ENCODE data around the gene BCAS3.
"Not testable (repeated sequence)": the region's sequence is repeated elsewhere in the genome, so short reads cannot be mapped to it uniquely, and the experiment has no call there.

The BCAS3 gene

DNA sequence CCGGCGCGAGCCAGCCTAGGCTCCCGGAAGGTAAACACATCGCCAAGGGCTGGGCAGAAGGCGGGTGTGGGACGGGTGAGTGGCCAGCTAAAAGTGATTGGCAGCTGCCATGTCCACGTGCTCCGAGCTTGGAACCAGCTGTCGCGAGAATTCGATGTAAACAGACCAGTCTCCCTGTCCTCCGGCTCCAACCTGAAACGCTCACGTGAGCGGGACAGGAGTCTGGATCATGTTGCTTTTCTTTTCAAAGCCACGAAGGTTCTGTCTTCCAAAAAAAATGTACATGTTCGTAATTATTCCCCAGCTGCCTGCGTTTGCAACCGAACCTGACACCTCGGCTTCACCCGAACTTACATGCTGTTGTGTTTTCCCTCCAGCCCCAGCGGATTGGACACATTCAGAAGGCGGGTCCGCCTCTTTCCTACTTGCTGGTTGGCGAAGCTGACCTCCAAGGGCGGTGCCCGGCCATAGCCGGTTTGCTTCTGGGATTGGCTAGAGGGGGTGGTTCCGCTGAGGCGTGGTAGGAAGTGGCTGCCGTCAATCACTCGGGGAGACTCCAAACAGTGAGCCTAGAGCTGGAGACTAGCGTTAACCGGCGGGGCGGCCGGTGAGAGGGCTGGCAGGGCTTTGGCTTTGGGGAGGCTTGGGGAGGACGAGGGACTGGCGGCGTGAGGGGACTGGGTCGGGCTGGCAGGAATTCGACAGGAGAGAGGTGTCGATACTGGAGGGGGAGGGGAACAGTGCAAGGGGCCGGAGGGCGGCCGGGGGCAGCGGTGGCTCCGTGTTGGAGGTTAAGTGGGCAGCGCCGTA, at the start of gene BCAS3:
Gene BCAS3, plus strand, starts transcription at position 544 of the 810 bp plus-strand sequence.
- peak; percentile 97 for DNase-seq

DNA sequence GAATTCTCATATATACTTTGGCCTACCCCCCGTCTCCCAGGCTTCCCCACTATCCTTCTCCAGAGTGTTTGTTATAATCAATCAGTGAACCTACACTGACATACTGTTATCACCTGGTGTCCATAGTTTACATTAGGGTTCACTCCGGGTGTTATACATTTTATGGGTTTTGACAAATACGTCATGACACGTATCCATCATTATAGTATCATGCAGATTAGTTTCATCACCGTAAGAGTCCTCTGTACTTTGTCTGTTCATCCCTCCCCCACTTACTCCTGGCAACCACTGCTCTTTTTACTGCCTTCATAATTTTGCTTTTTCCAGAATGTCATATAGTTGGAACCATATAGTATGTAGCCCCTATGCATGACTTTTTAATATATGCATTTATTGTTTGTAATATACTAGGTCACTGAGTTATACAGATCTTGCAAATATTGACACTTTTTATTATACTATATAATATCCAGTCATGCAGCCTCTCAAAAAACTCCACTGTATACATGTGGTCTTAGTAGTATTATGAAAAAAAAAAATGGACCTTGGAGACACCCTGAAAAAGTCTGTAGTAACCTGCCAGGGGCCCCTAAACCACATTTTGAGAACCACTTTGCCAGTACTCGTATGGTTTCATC, 49.3 kb upstream of the BCAS3 start:
- no peak for DNase-seq

DNA sequence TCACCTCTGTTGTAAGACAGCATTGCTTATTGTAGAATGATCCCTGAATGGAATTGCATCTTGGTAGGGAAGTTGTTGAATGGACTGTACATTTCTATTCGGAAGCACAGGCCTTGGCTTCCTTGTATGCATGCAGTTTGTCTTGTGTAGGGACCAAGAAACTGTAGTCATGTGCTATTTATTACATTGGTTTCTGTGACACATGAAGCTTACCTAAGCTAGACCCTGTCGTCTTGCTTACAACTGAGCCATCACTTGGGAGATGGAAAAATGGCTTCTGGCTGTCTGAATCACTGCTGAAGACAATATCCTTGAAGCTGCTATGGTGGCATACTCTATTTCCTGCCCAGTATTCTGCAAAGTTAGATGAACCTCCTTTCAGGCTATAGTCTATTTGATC, 48.5 kb upstream of the BCAS3 start:
- DNase-seq = no peak

DNA sequence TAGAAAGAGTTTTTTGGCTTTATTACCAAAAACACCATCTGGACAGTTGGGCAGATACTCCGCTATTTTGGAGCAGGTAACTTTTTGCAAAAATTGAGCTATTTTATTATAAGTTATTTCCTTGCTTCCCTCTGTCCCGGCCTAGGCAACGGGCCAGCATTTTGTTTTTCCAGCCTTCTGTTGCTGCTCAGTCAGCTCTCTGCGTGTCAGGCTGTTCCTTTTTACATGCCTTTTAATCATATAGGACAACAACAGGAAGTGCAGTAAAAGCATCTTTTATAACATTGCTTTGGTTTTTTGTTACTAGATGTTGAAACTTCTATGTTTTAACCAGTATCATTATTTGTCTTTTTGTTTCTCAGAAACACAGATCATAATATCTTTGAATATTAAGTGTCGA, 47.3 kb upstream of the BCAS3 start:
- no peak for DNase-seq

DNA sequence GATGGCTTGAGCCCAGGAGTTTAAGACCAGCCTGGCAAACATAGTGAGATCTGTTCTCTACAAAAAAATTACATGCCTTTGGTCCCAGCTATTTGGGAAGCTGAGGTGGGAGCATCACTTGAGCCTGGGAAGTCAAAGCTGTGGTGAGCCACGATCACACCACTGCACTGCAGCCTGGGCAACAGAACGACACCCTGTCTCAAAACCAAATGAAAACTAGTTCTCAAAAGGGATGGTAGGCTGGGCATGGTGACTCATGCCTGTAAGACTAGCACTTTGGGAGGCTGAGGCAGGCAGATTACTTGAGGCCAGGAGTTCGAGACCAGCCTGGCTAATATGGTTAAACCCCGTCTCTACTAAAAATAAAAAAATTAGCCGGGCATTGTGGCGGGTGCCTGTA, 46.5 kb upstream of the BCAS3 start:
- no peak for DNase-seq

DNA sequence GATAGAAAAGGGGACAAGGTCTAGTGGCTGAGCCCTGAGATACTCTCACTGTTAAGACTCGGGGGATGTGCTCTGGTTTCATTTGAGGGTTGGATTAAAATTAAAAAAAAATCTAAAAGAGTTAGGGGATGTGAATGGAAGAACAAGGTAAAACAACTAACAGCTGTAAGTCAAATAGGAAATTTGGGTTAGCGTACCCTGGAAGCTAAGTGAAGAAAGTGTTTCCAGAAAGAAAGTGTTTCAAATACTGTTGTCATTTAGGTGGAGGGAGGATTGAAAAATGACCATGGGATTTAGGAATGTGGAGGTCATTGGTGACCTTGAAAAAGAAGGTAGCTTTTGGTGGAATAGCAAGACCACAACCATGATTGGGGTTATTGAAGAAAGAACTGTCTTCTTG, 40.0 kb upstream of the BCAS3 start:
- DNase-seq = no peak

DNA sequence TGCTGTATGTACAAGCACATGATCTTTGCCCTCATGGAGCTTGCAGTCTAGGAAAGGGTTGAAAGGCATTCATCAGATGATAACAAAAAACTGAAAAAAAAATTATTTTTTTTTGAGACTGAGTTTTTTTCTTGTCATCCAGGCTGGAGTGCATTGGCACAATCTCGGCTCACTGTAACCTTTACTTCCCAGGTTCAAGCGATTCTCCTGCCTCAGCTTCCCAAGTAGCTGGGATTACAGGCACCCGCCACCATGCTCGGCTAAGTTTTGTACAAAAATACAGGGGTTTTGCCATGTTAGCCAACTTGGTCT, 38.7 kb upstream of the BCAS3 start:
- no peak for DNase-seq

DNA sequence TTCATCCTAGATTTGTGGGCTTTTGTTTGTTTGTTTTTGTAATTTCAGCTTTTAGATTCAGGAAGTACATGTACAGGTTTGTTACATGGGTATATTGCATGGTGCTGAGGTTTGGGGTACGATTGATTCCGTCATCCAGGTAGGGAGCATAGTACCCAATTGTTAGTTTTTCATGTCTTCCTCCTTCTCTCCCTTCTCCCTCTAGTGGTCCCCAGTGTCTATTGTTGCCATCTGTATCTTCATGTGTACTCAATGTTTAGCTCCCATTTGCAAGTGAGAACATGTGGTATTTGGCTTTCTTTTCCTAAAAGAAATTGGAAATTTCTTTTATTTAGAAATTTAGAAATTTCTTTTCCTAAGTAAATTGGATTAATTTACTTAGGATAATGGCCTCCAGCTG, 37.1 kb upstream of the BCAS3 start:
- DNase-seq = no peak

DNA sequence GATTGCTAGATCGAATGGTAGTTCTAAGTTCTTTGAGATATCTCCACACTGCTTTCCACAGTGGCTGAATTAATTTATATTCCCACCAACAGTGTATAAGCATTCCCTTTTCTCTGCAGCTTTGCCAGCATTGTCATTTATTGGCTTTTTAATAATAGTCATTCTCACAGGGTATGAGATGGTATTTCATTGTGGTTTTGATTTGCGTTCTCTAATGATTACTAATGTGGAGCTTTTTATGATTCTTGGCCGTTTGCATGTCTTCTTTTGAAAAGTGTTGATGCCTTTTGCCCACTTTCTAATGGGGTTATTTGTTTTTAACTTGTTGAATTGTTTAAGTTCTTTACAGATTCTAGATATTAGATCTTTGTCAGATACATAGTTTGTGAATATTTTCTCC, 36.5 kb upstream of the BCAS3 start:
- no peak for DNase-seq

DNA sequence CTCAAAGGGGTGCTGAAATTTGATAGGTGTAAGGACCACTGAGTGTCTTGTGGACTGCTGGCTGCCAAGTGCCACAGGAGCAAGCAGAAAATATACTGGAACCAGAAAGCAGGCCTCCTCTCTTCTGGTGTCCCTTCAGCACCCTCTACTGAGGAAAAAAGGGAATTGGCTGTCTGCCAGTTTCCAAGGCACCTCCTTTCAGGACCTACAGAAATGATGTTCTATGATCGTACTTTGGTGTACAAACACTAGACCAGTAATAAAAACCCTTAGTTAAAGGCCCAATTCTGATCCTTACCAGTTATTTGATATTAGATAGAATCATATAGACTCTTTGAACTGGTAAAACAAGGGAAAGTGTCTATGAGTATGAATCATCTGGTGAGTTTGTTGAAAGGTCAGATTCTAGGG, 35.8 kb upstream of the BCAS3 start:
- DNase-seq = peak; percentile 45

DNA sequence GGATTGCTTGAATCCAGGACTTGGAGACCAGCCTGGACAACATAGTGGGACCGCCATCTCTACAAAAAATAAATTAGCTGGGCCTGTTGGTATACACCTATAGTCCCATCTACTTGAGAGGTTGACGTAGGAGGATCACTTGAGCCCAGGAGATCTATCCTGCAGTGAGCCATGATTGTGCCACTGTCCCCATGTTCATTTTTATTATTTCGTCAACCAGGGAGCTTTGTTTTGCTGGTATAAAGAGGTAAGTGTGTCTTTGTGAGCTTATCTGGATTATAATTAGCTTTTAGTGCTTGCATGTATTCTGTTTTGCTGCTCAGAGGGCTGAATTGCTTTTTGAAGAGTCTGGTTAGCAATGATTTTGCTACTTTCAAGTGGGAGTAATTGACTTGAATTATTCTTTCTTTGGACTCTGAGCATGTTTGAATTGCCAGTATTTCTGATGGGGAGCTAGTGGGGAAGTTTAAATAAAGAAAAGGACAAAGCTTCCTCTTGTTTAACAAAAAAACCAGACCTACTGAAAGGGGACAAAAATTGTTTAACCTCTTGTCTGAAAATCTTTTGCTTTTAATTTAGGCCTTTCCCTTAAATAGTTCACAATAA, 31.6 kb upstream of the BCAS3 start:
- DNase-seq = no peak

DNA sequence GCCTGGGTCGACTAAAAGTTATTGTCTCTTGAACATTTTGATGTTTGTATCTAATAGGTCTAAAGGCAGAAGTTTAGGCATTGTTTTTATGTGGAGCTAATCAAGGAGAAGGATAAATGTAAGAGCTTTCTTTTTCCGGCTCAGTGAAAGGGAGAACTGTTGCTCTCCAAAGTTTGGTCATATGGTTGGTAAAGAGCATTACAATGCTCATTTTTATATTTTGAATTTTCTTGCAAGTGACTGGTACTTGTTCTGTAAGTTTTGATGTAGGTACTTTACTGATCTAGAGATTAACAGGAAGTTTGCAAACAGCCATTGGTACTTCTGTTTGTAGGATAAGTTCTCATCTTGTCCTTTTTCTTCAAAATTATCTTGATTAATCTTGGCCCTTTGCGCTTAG, 30.9 kb upstream of the BCAS3 start:
- DNase-seq = no peak

DNA sequence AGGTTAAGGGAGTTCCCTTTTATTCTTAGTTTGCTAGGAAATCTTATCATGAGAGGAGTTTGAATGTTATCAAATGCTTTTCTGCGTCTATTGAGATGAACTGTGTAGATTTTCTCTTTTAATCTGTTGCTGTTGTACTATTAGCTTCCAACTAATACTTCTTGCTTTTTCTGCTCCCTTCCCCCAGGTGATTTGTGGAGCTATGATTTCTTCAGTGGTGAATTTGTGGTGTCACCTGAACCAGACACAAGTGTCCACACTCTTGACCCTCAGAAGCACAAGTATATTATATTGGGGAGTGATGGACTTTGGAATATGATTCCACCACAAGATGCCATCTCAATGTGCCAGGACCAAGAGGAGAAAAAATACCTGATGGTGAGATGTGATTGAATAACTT, 29.9 kb upstream of the BCAS3 start:
- DNase-seq = no peak

DNA sequence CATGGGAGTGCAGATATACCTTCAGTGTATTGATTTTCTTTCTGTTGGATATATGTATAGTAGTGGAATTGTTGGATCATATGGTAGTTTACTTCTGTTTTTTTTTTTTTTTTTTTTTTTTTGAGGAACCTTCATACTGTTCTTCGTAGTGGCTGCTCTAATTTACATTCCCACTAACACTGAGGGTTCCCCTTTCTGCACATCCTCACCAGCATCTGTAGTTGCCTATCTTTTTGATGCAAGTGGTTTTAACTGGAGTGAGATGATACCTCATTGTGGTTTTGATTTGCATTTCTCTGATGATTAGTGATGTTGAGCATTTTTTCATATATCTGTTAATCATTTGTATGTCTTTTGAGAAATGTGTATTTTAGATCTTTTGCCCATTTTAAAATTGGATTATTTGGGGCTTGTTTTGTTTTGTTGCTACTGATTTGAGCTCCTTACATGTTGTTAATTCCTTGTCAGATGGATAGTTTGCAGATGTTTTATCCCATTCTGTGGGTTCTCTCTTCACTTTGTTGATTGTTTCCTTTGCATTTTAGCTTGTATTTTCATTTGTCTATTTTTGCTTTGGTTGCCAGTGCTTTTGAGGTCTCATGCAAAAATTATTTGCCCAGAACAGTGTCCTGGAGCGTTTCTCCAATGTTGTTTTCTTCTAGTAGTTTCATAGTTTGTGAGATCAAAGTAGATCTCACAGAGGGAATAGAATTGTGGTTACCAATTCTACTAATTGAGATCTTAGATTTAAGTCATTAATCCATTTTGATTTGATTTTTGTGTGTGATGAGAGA, 25.0 kb upstream of the BCAS3 start:
- peak; percentile 18 for DNase-seq

DNA sequence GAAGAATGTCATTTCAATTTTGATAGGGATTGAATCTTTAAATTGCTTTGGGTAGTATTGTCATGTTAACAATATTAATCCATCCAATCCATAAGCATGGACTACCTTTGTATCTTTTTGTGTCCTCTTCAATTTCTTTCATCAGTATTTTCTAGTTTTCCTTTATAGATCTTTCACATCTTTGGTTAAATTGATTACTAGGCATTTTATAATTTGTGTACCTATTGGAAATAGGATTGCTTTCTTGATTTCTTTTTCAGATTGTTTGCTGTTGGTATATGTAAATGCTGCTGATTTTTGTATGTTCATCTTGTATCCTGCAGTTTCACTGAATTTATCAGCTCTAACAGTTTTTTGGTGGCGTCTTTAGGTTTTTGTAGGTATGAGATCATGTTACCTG, 24.1 kb upstream of the BCAS3 start:
- DNase-seq = no peak

DNA sequence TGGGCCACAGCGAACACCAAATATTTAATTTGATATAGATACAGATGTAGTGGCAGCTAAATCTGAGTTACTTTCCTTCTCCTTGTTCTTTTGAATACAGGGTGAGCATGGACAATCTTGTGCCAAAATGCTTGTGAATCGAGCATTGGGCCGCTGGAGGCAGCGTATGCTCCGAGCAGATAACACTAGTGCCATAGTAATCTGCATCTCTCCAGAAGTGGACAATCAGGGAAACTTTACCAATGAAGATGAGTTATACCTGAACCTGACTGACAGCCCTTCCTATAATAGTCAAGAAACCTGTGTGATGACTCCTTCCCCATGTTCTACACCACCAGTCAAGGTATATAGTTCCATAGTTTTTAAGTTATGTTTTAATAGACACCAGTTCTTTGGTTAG, 21.2 kb upstream of the BCAS3 start:
- DNase-seq = no peak

DNA sequence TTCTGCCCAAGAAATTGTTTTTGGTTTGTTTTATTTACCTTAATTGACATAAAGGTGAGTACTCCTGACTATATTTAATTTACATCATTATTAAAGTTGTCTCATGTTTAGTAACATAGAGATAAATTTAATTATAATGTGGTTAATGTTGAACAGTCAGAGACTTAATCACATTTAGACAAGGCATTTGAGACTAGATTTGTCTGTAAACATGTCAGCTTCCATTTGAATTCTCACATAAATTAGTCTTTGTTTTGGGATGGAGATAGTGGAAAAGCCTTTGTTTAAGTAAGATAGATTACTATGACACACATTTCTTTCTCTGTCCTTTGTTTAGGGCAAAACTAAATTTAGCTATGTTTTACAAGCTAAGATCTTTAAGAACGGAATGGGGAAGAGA, 18.5 kb upstream of the BCAS3 start:
- no peak for DNase-seq

DNA sequence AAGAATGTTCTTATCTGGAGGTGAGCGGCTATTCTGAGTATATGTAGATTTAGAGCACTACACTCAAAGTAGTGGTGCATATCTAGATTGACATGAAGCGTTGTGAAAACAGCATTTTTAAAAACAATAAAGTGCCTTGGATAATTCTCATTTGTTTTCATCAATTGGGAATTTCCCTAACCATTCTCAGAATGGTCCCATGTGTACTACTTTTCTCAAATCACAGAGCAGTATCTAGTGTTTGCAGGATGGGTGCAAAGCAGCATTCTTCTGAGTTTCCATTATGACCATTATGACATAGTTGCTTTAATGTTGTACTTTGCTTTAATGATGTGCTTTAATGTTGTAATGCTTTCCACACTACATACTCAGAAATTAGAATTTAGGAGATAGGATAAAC, 16.2 kb upstream of the BCAS3 start:
- no peak for DNase-seq

DNA sequence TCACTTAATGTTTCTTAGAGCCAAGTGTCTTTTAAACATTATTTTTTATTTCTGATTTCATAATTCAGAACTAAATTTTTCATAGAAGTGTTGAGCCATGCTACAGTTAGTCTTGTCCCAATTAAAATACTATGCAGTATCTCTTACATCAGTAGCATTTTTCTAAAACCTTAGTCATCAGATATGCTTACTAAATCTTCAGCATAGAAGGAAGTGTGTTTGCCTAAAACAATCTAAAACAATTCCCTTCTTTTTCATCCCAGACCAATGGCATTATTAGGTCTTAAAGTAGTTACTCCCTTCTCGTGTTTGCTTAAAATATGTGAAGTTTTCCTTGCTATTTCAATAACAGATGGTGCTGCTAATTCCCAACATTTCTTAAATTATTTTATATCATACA, 13.6 kb upstream of the BCAS3 start:
- no peak for DNase-seq

DNA sequence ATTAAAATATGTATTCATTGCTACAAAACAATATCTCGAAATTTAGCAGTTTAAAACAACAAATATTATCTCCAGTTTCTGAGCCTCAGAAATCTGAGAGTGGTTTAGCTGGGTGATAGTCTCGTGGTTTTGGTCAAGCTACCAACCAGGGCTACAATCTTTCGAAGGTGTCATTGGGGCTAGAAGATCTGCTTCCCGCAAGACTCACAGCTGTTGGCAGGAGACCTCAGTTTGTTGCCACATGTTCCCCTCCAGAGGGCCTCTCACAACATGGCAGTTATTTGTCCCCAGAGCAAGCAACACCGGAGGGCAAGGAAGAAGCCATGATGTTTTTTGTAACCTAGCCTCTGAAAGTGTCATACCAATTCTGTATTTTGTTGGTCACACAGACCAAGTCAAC, 12.0 kb upstream of the BCAS3 start:
- no peak for DNase-seq

DNA sequence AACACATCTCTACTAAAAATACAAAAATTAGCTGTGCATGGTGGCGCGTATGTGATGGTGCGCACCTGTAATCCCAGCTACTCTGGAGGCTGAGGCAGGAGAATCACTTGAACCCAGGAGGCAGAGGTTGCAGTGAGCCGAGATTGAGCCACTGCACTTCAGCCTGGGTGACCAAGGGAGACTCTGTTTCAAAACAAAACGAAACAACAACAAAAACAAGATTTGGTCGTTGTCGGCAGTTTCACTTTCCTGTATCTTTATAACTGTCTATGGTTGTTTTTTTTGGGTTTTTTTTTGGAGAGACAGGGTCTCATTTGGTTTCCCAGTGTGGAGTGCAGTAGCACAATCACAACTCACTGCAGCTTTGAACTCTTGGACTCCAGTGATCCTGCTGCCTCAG, 8.9 kb upstream of the BCAS3 start:
- DNase-seq = not testable (repeated sequence)

DNA sequence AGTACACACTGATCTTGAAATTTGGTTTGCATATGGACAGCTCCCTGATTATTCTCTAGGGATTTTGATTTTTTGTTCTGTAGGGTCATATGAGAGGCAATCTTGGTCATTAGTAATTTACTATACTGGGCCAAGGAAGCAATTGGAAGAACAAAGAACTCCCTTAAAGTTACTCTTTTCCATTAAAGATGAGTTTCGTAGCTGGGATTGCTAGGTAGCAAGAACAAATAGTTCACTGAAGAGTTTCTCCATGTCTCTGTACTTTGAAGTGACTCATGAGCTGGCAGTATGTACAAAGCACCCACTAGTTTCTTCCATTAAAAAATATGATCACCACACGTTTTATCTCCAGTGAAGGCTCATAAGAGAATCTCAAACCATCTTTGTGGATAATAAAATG, 6.2 kb upstream of the BCAS3 start:
- no peak for DNase-seq

DNA sequence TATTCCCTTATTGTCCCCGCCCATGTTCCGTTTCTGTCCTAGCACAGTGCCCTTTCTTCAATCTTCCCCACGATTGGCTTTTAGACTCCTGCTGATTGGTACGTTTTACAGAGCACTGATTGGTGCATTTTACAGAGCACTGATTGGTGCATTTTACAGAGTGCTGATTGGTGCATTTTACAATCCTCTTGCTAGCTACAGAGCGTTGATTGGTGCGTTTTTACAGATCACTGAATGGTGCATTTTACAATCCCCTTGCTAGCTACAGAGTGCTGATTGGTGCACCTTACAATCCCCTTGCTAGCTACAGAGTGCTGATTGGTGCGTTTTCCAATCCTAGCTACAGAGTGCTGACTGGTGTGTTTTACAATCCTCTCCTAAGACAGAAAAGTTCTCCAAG, 3.0 kb upstream of the BCAS3 start:
- DNase-seq = not testable (repeated sequence)

DNA sequence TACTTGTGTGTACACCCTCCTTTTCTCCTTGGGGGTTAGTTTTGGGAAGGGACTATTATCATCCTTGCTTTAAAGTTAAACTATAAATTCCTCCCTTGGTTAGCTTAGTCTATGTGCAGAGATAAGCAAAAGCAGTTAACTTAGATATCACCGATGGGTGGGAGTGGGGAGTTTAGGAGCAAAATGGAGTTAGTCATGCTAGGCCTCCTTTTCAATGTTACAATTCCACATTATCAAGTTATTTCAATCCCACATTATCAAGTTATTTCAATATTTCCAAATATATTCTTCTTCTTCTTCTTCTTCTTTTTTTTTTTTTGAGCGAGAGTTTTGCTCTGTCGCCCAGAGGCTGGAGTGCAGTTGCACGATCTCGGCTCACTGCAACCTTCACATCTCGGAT, 1.7 kb upstream of the BCAS3 start:
- DNase-seq = no peak
